ENCODE data around the gene ARID1B. TPM values are rescaled to one million over a fixed set of nuclear protein-coding genes. Genes with fewer than 3 reads are reported as not detected.
A peak's percentile ranks its signal among the peaks of the same experiment; 100 is the strongest.

The ARID1B gene
- total and polyA plus RNA-seq, 9 of the 15 experiments (the other 6 are each of a cell fraction or from before 2014, with no cell fraction given), result 12.5 to 50.5 (median 25.8) TPM

DNA sequence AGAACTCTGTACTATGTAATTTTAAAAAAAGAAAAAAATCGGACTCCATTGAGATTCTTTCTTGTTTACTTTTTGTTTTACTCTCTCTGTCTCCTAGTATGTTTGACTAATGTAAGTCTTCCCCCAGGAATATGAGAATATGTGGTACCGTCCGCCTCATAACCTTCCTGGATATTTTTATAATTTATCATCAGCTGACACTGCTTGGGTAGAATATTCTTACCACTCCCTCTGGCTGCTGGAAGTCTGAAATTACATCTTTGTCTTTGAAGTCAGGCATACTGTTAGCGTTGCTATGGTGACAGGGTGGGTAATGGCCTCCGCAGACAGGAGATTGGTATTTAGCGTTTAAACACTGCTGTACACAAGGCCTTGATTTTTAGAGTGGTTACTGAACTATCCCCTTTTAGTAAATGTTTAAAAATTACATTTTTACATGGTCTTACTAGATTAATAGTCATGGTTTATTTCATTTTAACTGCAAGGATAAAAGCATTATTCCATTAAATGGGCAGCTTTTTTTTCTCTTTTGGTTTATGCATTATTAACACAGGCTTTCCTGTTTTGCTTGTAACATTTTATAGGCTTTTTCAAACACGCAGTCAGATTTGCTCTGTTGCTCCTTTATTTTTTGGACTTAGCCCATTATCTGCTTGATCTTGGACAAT, 176.4 kb downstream of the ARID1B start (continued):
- TF ChIP-seq ZNF436 (CRISPR knock-in tag; IDR thresholded peaks at IDR 0.05) (no peak), HNRNPK (IDR thresholded peaks at IDR 0.05; ENCODE audit: low read depth, low read length, poor library complexity, severe bottlenecking) (no peak), THRAP3 (IDR thresholded peaks at IDR 0.05; ENCODE audit: borderline replicate concordance) (no peak), YY1 (IDR thresholded peaks at IDR 0.05; ENCODE audit: borderline replicate concordance in 1 of 3, control insufficient read depth in 1 of 3, extremely low read depth in 1 of 3, insufficient read depth in 3 of 3, insufficient read length in 1 of 3, insufficient replicate concordance in 2 of 3, low read depth in 1 of 3, low read length in 2 of 3) (peak in 1 of 3 experiments; percentile 85), FOXA3 (CRISPR knock-in tag; conservative IDR thresholded peaks at IDR 0.05 in 1 of 2, IDR thresholded peaks at IDR 0.05 in 1 of 2) (0 out of 4 replicates have a peak, but pooled peaks of 1 of the 2 experiments have one; percentile 16), SMAD2 (IDR thresholded peaks at IDR 0.05; ENCODE audit: low read depth, low read length) (no peak), ZNF316 (IDR thresholded peaks at IDR 0.05) (no peak), TEAD1 (CRISPR knock-in tag; IDR thresholded peaks at IDR 0.05) (no peak), MYBL2 (IDR thresholded peaks at IDR 0.05; ENCODE audit: low read depth) (no peak), MYBL2 (CRISPR knock-in tag; IDR thresholded peaks at IDR 0.05; ENCODE audit: borderline replicate concordance) (no peak), PBX2 (CRISPR knock-in tag; IDR thresholded peaks at IDR 0.05; ENCODE audit: low read depth) (no peak), PBX2 (tag; conservative IDR thresholded peaks at IDR 0.05; ENCODE audit: low read depth) (peak; percentile 87), FOXJ2 (tag; IDR thresholded peaks at IDR 0.05) (peak; percentile 57), CXXC5 (CRISPR knock-in tag; IDR thresholded peaks at IDR 0.05) (peak; percentile 9; the same call in 1 of the 2 replicates), HIVEP1 (CRISPR knock-in tag; IDR thresholded peaks at IDR 0.05) (no peak), CTCF (IDR thresholded peaks at IDR 0.05 in 2 of 3, conservative IDR thresholded peaks at IDR 0.05 in 1 of 3; ENCODE audit: insufficient read depth in 2 of 3, low read depth in 1 of 3, low read length in 3 of 3) (peak in 1 of 3 experiments; percentile 44; a peak in 2 of 6 replicates), RFX1 (IDR thresholded peaks at IDR 0.05) (peak; percentile 97), PYGO2 (tag; IDR thresholded peaks at IDR 0.05) (no peak)
- TF ChIP-seq, protein P1, sequence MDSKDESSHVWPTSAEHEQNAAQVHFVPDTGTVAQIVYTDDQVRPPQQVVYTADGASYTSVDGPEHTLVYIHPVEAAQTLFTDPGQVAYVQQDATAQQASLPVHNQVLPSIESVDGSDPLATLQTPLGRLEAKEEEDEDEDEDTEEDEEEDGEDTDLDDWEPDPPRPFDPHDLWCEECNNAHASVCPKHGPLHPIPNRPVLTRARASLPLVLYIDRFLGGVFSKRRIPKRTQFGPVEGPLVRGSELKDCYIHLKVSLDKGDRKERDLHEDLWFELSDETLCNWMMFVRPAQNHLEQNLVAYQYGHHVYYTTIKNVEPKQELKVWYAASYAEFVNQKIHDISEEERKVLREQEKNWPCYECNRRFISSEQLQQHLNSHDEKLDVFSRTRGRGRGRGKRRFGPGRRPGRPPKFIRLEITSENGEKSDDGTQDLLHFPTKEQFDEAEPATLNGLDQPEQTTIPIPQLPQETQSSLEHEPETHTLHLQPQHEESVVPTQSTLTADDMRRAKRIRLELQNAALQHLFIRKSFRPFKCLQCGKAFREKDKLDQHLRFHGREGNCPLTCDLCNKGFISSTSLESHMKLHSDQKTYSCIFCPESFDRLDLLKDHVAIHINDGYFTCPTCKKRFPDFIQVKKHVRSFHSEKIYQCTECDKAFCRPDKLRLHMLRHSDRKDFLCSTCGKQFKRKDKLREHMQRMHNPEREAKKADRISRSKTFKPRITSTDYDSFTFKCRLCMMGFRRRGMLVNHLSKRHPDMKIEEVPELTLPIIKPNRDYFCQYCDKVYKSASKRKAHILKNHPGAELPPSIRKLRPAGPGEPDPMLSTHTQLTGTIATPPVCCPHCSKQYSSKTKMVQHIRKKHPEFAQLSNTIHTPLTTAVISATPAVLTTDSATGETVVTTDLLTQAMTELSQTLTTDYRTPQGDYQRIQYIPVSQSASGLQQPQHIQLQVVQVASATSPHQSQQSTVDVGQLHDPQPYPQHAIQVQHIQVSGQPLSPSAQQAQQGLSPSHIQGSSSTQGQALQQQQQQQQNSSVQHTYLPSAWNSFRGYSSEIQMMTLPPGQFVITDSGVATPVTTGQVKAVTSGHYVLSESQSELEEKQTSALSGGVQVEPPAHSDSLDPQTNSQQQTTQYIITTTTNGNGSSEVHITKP (IDR thresholded peaks at IDR 0.05; ENCODE audit: partially characterized antibody), result peak; percentile 95
